HG02840 (cell line): Measurements from ENCODE around the gene UBE4B.

Source experiments
- ATAC-seq: cut with Tn5 transposase; IDR thresholded peaks from one replicate; pipeline ENCODE4 v1.9.1; 2021; ENCODE audit warnings: mild to moderate bottlenecking, moderate library complexity, moderate number of reproducible peaks; ENCODE audit not compliant: unreplicated experiment, low FRiP score

UBE4B gene

GRCh38 chr1:10108134-10108663 lies 75.4 kb downstream of the UBE4B start:
- no peak for ATAC-seq

DNA sequence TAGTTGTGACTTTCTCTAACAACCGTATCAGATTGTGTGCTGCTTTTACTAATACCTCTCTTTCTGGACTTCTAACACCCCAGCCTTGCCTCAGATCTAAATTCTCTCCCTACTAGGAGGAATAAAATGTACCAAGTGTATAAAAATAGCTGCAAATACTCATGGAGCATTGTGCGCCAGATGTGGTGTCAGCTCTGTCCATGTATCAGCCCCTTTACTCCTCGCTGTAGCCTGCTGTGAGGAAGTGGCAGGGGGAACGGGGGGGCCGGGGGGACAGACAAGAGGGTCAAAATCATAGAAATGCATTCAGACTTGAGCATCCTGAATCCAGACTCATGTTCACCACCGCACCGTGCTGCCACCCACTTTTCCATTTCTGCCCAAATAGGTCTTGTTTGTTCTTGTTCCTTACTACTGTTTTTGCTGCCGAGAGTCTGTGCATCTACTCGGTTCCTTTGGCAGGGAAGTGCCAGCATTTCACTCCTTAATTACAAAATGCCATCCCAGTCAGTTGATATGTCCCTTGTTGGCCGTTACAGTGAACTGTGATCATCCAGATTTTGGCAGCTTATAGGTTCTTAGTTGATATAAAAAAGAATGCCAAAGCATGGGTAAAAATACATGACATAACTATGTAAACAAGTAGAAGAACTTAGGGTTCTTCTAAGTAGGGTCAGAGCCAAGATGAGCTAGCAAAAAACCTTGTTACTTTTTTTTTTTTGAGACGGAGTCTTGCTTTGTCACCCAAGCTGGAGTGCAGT lies 76.4 kb downstream of the UBE4B start:
- ATAC-seq = no peak

DNA sequence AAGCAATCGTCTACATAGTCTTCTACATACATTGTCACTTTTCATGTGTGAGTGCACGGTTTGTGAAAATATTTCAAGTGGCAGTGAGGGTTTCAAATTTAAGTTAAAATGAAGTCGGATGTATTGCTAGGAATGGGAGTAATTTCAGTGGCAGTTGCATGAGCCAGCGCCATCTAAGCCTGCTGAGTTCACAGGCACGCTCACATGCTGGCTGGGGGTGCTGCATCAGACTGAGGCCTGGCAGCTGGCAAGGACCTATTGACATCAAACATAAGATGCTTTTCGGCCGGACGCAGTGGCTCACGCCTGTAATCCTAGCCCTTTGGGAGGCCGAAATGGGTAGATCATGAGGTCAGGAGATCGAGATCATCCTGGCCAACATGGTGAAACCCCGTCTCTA lies 80.7 kb downstream of the UBE4B start:
- ATAC-seq = no peak

DNA sequence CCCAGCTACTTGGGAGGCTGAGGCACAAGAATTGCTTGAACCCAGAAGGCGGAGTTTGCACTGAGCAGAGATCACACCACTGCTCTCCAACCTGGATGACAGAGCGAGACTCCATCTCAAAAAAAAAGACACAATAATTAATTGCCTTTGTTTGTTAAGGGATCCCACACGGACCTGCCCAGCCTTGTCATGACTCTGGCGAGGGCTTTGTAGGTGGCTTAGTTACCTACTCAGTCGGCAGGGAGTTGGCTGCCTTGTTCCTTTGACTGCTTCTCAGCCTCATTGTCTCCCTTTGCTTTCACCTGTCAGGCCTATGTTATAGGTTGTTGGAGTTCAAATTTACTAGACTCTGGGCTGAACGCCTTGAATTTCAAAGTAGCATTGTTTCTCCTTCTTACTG lies 82.0 kb downstream of the UBE4B start:
- ATAC-seq = no peak

GRCh38 chr1:10117132-10117531 lies 84.4 kb downstream of the UBE4B start:
- ATAC-seq = no peak

DNA sequence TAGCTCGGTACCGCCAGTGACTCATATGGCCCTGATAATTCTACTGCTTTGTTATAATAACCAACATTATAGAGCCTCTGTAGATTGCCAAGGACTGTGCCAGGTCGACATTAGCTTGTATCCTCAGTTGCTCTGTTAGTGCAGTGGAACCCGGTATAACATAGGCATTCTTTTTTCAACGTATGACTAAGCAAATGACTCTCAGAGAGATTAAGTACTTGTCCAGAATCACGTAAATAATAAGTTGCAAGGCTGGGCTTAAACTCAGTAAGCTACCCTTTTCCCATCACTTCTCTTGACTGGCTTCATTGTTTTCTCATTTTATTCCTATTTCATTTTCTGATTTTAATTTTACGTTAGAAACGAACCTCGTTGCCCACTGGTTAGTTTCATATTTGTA lies 85.1 kb downstream of the UBE4B start:
- no peak for ATAC-seq

DNA sequence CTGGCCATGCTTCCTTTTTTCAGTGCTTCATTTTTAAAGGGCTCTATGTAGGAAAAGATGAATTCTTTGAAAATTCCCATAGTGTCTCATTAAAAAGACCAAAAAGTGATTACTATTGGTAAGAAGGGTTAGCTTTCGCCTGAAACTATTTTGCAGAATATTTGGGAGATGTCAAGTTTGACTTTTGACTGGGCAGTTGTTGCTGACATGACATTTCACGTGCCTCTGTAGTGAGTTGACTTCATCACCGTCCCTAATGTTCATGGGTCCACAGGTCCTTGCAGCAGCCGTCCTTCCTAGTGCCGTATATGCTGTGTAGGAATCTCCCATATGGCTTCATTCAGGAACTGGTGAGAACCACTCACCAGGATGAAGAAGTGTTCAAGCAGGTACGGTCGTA lies 88.9 kb downstream of the UBE4B start:
- ATAC-seq = no peak

DNA sequence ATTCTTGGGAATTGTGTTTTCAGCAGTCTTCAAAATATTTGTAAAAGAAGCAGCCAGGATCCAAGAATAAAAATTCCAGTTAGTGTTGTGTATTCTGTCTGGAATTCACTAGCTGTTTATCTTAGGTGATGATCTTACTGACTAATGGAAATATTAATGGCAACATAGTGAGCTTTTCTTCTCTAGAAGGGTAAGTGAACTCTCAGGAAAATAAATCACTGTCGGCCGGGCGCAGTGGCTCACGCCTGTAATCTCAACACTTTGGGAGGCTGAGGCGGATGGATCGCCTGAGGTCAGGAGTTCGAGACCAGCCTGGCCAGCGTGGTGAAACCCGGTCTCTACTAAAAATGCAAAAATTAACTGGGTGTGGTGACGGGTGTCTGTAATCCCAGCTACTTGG lies 90.2 kb downstream of the UBE4B start:
- ATAC-seq = no peak

- ATAC-seq = no peak
These were observed 95.5 kb downstream of the UBE4B start for GRCh38 chr1:10128101-10128765.

DNA sequence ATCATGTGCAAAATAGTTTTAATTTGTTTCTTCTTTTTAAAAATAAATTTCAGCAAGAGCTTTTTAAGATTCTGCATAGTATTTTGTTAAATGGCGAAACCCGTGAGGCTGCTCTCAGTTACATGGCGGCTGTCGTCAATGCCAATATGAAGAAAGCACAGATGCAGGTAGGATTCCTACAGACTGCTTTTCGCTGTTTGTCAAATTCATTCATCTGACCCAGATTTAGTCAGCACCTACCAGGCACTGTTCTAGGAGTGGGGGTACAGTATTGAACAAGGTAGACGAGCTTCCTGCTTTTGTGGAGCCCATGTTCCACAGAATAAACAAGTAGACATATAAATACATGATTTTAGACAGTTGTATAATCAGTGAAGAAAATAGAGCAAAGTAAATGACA lies 99.6 kb downstream of the UBE4B start:
- ATAC-seq = no peak

- no peak for ATAC-seq
These were observed 100.1 kb downstream of the UBE4B start for GRCh38 chr1:10132852-10133251.

GRCh38 chr1:10140981-10141380 lies 108.2 kb downstream of the UBE4B start:
- no peak for ATAC-seq

- no peak for ATAC-seq
These were observed 111.3 kb downstream of the UBE4B start for GRCh38 chr1:10143961-10144485.

DNA sequence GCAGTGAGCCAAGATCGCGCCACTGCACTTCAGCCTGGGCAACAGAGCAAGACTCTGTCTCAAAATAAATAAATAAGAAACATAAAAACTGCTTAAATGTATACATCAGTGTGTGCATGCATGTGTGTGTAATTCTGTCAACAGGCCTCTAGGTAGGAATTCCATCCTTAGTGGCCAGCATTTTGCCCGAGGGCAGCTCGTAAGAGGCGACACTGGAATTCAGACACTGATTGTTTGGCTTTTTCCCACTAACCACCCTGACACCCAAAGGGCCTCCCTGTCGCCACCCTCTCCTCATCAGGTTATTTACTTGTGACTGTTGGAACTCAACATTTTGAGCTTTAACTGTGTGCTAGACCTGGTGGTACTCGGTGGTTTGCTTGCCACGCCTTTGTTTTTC lies 113.6 kb downstream of the UBE4B start:
- no peak for ATAC-seq

GRCh38 chr1:10149231-10149630 lies 116.5 kb downstream of the UBE4B start:
- no peak for ATAC-seq

GRCh38 chr1:10152709-10153284 lies 120.0 kb downstream of the UBE4B start:
- ATAC-seq = no peak

DNA sequence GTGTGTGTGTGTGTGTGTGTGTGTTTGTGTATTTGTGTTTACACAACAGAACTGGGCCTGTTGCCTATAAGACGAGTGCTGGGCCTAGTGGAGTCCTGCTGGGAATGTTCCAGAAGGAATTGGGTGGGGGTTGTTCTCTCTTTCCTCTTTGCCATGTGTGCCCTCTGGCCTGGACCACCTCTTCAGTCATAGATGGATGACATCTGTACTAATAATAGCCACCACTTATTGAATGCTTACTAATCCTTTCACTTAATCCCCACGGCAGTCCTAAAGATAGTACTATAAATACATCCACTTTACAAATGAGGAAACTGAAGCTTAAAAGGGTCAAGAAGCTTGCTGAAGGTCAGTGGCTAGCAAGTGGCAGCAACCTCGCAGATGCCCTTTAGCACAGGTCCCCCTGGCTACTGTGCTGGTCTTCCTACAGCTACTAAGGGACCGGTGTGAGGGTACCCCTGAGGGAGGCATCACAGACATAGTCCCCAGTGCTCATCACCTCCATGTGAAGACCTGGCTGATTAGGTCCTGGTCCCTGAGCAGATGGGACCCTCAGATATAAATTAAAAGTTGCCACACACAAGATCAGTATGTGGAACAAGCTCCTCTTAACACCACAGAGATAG lies 122.4 kb downstream of the UBE4B start:
- ATAC-seq = no peak

DNA sequence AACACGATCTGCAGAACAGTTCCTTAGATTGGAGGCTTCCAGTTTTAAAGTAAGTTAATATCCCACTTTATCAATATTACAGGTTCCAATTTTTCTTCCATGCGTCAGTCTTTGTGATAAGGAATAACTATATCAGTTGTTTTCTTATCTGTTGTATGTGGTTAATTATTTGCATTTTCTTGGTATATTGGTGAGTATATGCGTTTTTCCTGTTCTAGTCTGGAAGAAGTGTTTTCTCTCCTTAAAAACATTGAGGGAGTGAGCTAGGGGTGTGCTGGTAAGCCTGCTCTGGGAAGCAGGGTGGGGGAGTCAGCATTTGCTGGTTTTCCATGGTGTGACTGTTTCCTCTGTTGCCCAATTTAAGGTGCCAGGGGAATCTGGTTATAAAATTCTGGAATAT lies 127.4 kb downstream of the UBE4B start:
- no peak for ATAC-seq

DNA sequence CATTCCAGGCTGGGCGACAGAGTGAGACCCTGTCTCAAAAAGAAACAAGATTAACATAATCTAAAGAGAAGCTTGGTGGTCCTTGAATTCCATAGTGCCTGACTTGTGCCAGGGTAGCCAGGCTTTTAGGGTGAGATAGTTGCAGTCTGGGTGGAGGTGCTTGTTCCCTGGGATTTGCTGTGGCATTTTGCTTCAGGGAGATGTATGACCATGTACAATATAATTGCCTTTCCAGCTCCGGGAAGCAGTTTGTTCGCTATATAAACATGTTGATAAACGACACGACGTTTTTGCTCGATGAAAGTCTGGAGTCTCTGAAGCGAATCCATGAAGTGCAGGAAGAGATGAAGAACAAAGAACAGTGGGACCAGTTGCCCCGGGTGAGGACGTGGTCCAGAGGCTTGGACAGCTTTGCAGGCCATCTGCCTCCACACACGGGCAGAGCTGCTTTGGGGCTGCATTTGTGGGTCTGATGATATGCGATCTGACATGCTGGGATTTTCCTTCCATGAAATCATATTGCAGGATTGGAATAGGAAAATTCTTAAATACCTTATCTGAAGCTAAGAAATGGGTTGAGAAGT lies 128.2 kb downstream of the UBE4B start:
- no peak for ATAC-seq

DNA sequence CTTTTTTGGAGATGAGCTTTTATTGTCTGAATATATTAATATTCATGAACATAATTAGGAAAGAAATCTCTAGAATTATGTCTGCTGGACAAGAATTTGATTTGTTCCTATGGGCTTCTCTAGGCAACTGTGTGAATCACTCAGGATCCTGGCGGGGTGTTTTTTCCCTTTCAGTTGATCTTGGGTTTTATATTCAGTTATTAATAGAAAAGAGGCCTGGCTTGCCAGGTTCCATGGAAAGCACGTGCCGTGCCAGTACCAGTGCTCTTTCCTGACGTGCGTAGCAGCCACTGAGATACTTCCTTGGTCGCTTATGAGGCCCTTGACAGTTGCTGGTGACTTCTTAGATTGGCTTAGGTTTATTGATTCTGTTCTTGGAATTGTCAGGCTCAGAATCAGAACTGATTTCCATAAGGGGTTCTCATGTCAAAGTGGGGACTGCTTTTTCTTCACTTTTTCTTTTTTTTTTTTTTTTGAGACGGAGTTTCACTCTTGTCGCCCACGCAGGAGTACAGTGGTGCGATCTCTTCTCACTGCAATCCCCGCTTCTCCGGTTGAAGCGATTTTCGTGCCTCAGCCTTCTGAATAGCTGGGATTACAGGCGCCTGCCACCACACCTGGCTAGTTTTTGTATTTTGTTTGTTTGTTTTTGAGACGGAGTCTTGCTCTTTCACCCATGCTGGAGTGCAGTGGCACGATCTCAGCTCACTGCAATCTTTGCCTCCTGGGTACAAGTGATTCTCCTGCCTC lies 129.0 kb downstream of the UBE4B start:
- ATAC-seq = no peak
